Epithelial cell of proximal tubule (primary cell): ENCODE data around the gene KREMEN1. TPM values are rescaled to one million over a fixed set of nuclear protein-coding genes. Genes with fewer than 3 reads are reported as not detected.

ENCODE experiments used
- DNase-seq: peaks from one replicate; pipeline ENCODE4 v3.0.0-alpha.2; 2011; ENCODE audit warnings: low read depth
- H3K4me3 ChIP-seq: 2 replicates; pipeline ENCODE4 v1.5.1; 2011; ENCODE audit warnings: low read depth, mild to moderate bottlenecking, low read length
- total RNA-seq: library from RNA; depleted of rRNA; stranded (reverse); fragments of >200 nt; gene quantifications from 2 replicates; pipeline ENCODE4 v1.2.3, GENCODE V29; 2015
- TF ChIP-seq, protein P1 (sequence below): conservative IDR thresholded peaks from 2 replicates; pipeline ENCODE4 v1.5.1; 2012; ENCODE audit warnings: low read depth, mild to moderate bottlenecking, low read length

Gene KREMEN1
- total RNA-seq, 1 donor from 2014 or later: 10.8 TPM

- no peak for DNase-seq
- H3K4me3 ChIP-seq: no peak overlapping the region
- TF ChIP-seq, protein P1, sequence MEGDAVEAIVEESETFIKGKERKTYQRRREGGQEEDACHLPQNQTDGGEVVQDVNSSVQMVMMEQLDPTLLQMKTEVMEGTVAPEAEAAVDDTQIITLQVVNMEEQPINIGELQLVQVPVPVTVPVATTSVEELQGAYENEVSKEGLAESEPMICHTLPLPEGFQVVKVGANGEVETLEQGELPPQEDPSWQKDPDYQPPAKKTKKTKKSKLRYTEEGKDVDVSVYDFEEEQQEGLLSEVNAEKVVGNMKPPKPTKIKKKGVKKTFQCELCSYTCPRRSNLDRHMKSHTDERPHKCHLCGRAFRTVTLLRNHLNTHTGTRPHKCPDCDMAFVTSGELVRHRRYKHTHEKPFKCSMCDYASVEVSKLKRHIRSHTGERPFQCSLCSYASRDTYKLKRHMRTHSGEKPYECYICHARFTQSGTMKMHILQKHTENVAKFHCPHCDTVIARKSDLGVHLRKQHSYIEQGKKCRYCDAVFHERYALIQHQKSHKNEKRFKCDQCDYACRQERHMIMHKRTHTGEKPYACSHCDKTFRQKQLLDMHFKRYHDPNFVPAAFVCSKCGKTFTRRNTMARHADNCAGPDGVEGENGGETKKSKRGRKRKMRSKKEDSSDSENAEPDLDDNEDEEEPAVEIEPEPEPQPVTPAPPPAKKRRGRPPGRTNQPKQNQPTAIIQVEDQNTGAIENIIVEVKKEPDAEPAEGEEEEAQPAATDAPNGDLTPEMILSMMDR: no peak
Observed at GRCh38 chr22:29151316-29151715, 78.5 kb downstream of the KREMEN1 start.

DNA sequence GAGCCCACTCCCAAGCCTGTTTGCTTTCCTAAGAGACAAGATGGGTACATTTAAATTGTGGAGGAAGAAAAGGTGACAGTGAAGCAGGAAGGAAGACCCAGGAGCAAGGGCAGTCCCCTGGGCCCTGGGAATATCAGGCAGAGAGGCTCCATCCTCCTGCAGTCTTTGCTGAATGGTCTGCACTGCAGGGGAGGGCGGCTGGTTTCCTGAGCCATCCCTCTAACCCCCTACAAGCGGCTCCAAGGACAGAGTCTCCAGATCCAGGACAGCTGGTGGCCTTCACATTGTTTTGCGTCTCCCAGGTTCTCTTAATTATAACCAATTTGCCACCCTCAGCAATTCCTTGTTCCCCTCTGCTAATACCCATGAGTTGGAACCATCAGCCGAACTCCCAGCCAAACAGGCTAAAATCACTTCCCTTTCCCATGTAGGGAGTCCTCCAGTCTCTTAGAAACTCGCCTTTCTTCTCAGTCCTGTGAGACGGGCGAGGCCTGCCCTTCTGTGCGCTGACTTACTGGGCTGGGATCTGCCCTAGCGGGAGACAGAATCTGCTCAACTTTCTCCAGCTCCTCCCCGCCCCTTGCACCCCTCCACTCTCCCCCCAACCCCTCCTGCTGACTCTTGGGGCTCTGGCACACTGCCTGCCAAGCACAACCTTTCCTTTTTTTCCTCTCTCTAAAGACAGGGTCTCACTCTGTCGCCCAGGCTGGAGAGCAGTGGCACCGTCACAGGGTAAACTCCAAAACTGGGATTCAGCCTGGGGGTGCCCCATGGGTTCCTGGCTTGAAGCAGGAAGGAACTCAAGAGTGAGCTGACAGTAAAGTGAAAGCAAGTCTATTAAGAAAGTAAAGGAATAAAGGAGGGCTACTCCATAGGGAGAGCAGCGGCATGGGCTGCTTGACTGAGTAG is 79.5 kb downstream of the KREMEN1 start:
- no peak for DNase-seq
- H3K4me3 ChIP-seq: no peak overlapping the region
- TF ChIP-seq, protein P1: no peak

GRCh38 chr22:29152954-29153719 is 80.3 kb downstream of the KREMEN1 start:
- DNase-seq: no peak
- no peak overlapping the region for H3K4me3 ChIP-seq
- TF ChIP-seq, protein P1: no peak

GRCh38 chr22:29154364-29155048 is 81.7 kb downstream of the KREMEN1 start:
- peak overlapping the region; percentile 46 for H3K4me3 ChIP-seq
- no peak for DNase-seq
- TF ChIP-seq, protein P1: peak; percentile 88

GRCh38 chr22:29155966-29156365 is 83.1 kb downstream of the KREMEN1 start:
- DNase-seq: no peak
- H3K4me3 ChIP-seq: no peak overlapping the region

DNA sequence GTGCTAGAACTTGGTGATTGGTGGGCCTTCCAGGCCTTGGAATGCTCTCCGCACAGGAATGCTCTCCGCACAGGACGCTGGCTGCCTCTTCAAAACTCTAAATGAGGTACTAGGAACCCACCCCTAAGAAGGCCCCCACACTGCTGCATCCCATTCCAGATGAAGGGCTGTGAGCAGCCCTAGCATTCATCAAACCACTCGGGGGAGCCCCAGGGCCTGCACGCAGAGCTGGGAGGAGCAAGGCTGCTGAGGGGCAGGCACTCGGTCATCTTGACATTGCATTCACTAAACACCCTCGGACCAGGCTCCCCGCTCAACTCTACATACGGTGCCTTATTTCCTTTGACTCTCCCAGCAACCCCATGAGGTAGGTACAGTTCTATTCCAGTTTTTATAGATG is 83.7 kb downstream of the KREMEN1 start:
- TF ChIP-seq, protein P1: no peak
- H3K4me3 ChIP-seq: no peak overlapping the region
- no peak for DNase-seq

More at GRCh38 chr22:29155966-29156365, 83.1 kb downstream of the KREMEN1 start:
- TF ChIP-seq, protein P1: no peak
